ENCODE measurements around the gene CREB5.

GRCh38 chr7:28873365-28873764 is 461.0 kb downstream of the CREB5 start:
- TF ChIP-seq CTCF (IDR thresholded peaks at IDR 0.05) = no peak
- no peak for TF ChIP-seq POLR2A (IDR thresholded peaks at IDR 0.05; ENCODE audit: low read depth)
- no peak for TF ChIP-seq POLR2AphosphoS5 (IDR thresholded peaks at IDR 0.05)

All from esophagus muscularis mucosa (tissue), 3 donors.